Pancreas (tissue), 10 donors: Measurements from ENCODE around the gene PLIN1. TPM values are rescaled to one million over a fixed set of nuclear protein-coding genes. Genes with fewer than 3 reads are reported as not detected.

Source experiments
- ATAC-seq, 4 donors: fragments of 200-7000 bp; cut with Tn5 transposase; one replicate each; pipeline versions ENCODE4 v1.8.0 to v1.9.1; 2020; ENCODE audit warnings: mild to moderate bottlenecking in 4 of 4, moderate library complexity in 4 of 4
- DNase-seq, 6 donors: peaks; one replicate each; pipeline ENCODE4 v3.0.0-alpha.2; 2020
- FAIRE-seq: peaks from 2 replicates; lab custom pipeline; 2012; peaks lifted over from hg19 to GRCh38; lab: Jason Lieb, UNC
- H3K27ac ChIP-seq, 4 donors: fragments of 200-600 bp; sonication (generic); 1 replicate in 3 of 4; 2 replicates in 1 of 4; pipeline versions ENCODE4 v1.5.0 to v1.8.0; 2020
- H3K27me3 ChIP-seq, 4 donors: fragments of 200-600 bp; one replicate each; pipeline ENCODE4 v1.8.0; 2021
- H3K36me3 ChIP-seq, 3 donors: fragments of 200-600 bp; sonication (generic) in 1 of 3; one replicate each; pipeline versions ENCODE4 v1.5.0 to v1.8.0; 2020 to 2021
- H3K4me1 ChIP-seq, 3 donors: fragments of 200-600 bp; one replicate each; pipeline ENCODE4 v1.8.0; 2021
- H3K4me3 ChIP-seq, 4 donors: fragments of 200-600 bp; sonication (generic) in 2 of 4; one replicate each; pipeline versions ENCODE4 v1.5.0 to v1.8.0; 2020 to 2021
- H3K9me3 ChIP-seq, 4 donors: fragments of 200-600 bp; one replicate each; pipeline ENCODE4 v1.8.0; 2021
- WGBS, 2 donors: extraction: QIAGEN DNeasy Blood & Tissue Kit; methylation state at CpG; one replicate each; pipeline ENCODE4 v1.1.7; 2013; 5-methylcytosine and 5-hydroxymethylcytosine counted together
- intact Hi-C, 3 donors: fragments of 100-400 bp; cut with DNase I; formaldehyde crosslinking; loops; one replicate each; pipeline versions ENCODE4 v1.11.1 to v1.14.2; 2022
- polyA plus RNA-seq, 2 donors: library from polyadenylated mRNA; stranded (reverse); fragments of 200-250 nt; gene quantifications; one replicate each; pipeline ENCODE4 v1.2.3, GENCODE V29; 2013
- total RNA-seq, 6 donors: library from RNA; stranded (reverse); fragmentation: NEBNext Ultra II Directional in 4 of 6; extraction: Animal tissue kit (Norgen Biotek cat#: 25700) in 4 of 6; gene quantifications; one replicate each; pipeline versions ENCODE4 v1.2.1 to v1.2.4, GENCODE V29; 2021 to 2023
- TF ChIP-seq, protein P1 (sequence below), 4 donors: fragments of 200-600 bp; sonication (generic) in 3 of 4; IDR thresholded peaks; one replicate each; pipeline versions ENCODE4 v1.5.0 to v1.8.0; 2021; ENCODE audit warnings: antibody characterized with exemption in 4 of 4
- donor health status: healthy with polysubstance abuse.
- donor health status: DM: no; HTN: no; CAD: no; lungs with moderate emphysema.
- donor health status: DM: no; HTN: no; CAD: no.
- donor health status: control.
- donor health status: control.
- donor health status: Bipolar disorder and iron deficiency.
- donor health status: DM: yes; HTN: yes; CAD: no.
- donor health status: DM: no; HTN: no; CAD: no.
- donor health status: DM: no; HTN: no; CAD: no.
- donor health status: DM: yes; HTN: yes; CAD: no.

The PLIN1 gene
- total and polyA plus RNA-seq, 8 donors = 0.47 to 21.2 (median 3.2) TPM

DNA sequence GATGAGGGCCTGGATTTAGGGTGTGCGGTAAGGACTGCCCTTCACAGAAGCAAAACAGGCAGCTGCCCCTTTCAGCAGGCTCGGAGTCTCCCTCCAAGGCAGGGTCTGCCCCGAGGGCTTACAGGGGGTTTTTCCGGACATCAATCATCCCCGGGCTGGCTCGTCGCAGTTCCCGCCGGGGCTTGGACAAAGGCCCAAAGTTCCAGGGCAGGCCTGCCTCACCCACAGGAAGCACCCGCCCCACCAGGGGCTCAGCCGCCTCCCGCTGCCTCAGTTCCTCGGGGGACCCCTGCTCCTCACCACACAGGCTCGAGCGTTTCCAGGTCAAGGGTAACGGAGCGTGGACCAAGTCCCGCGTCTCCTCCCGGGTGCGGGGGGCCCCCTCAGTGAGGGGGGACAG lies 50.9 kb downstream of the PLIN1 start:
- Histone ChIP-seq H3K27ac (no peak overlapping the region), H3K36me3 (no peaks in the 10 kb centered on the region), H3K9me3 (no peaks in the 10 kb centered on the region), H3K4me1 (no peaks in the 10 kb centered on the region), H3K4me3 (no peak overlapping the region), H3K27me3 (no peaks in the 10 kb centered on the region)
- TF ChIP-seq, protein P1, sequence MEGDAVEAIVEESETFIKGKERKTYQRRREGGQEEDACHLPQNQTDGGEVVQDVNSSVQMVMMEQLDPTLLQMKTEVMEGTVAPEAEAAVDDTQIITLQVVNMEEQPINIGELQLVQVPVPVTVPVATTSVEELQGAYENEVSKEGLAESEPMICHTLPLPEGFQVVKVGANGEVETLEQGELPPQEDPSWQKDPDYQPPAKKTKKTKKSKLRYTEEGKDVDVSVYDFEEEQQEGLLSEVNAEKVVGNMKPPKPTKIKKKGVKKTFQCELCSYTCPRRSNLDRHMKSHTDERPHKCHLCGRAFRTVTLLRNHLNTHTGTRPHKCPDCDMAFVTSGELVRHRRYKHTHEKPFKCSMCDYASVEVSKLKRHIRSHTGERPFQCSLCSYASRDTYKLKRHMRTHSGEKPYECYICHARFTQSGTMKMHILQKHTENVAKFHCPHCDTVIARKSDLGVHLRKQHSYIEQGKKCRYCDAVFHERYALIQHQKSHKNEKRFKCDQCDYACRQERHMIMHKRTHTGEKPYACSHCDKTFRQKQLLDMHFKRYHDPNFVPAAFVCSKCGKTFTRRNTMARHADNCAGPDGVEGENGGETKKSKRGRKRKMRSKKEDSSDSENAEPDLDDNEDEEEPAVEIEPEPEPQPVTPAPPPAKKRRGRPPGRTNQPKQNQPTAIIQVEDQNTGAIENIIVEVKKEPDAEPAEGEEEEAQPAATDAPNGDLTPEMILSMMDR (IDR thresholded peaks at IDR 0.05) = no peak
- 88% methylated on average over 20 to 21 of the region's 21 CpGs for whole genome bisulfite sequencing, 2 donors
- FAIRE-seq (no peak), ATAC-seq (no peak), DNase-seq (no peak)
- intact Hi-C loops = no loop called here

DNA sequence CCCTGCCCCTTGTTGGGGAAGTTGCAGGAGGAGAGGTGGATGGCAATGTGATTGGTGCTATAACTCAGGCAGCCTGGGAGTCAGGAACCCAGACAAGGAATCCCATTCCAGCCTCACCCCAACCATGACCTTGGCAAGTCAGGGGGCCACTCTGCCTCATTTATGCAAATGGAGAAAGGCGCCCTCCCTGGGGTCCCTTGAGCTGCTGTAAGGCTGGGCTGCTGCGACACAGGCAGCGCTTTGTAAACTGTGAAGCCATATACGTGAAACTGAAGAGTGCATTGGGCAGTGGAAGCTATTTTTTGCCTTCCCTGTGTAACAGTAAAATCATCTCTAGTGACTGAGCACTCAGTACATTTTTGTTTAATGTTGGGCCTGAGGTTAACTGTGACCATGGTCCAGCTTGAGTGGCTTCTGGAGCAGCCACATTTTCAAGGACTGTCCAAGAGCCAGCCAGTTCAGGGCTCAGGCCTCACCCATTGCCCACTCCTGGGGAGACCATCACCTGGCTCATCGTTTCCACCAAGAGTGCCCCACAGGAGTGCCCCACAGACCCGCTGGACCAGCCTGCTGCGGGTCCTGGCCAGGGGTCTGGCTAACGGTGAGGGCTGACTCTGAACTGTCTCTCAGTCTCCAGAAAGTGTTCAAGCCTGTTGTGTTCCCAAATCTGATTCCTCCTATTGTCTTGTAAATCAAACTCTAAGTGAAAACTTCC lies 51.8 kb downstream of the PLIN1 start:
- no peak for FAIRE-seq
- DNase-seq = no peak
- no peaks in the 10 kb centered on the region for H3K9me3 ChIP-seq
- H3K27me3 ChIP-seq = no peaks in the 10 kb centered on the region
- no peaks in the 10 kb centered on the region for H3K36me3 ChIP-seq
- WGBS, 2 donors = 95% methylated on average over 8 of the region's 8 CpGs
- intact Hi-C loops = no loop called here
- H3K4me3 ChIP-seq = no peak overlapping the region
- TF ChIP-seq, protein P1 (IDR thresholded peaks at IDR 0.05) = no peak
- no peaks in the 10 kb centered on the region for H3K4me1 ChIP-seq
- no peak overlapping the region for H3K27ac ChIP-seq
- ATAC-seq = no peak

DNA sequence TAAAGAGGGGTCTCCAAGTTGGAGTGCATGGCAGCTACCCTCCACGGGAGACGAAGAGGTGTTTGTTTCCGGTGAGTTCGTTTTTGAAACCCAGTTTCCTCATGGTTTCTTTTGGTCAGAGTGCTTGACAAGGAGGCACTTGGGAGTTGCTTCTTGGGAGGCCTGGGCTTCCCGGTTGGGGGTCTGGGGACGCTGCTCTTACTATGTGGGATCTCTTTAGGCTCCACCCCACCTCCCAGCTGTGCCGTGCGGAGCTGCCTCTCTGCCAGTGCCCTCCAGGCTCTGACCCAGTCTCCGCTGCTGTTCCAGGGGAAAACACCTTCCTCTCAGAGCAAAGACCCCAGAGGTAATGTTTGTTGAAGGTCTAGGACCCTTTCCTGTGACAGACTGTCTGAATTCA lies 53.5 kb downstream of the PLIN1 start:
- 90 to 94% methylated on average over 9 of the region's 9 CpGs for WGBS, 2 donors

DNA sequence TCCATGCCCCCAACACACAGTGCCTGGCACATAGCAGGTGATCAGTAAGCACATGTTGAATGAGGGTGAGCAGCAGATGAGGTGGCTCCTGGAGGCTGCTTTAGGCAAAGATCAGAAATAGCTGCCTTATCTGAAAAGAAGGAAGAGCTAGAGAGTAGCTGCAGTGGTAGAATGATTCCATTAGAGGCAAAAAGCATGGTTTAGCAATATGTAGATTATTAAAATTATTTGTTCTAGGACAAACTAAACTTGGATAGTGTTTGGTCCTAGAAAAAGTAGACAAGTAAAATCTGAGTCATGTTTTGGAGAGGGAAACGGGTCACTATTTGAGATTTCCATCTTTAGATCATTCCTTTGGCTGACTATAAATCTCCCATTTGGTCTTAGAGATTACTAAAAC lies 56.0 kb downstream of the PLIN1 start:
- FAIRE-seq (no peak), DNase-seq (no peak), ATAC-seq (no peak)
- Histone ChIP-seq H3K4me3 (no peak overlapping the region), H3K27me3 (no peaks in the 10 kb centered on the region), H3K27ac (no peak overlapping the region), H3K4me1 (no peaks in the 10 kb centered on the region), H3K36me3 (no peaks in the 10 kb centered on the region), H3K9me3 (no peaks in the 10 kb centered on the region)
- TF ChIP-seq, protein P1 (IDR thresholded peaks at IDR 0.05) = no peak
- intact Hi-C loops = no loop called here
- 83 to 94% methylated on average over 1 of the region's 1 CpG for WGBS, 2 donors

More for the DNA sequence above, 53.5 kb downstream of the PLIN1 start:
- H3K4me3 ChIP-seq = no peak overlapping the region
- no peak for DNase-seq
- intact Hi-C loops = no loop called here
- no peak overlapping the region for H3K27ac ChIP-seq
- H3K36me3 ChIP-seq = no peaks in the 10 kb centered on the region
- no peaks in the 10 kb centered on the region for H3K9me3 ChIP-seq
- H3K27me3 ChIP-seq = no peaks in the 10 kb centered on the region
- TF ChIP-seq, protein P1 (IDR thresholded peaks at IDR 0.05) = no peak
- no peak for FAIRE-seq
- no peaks in the 10 kb centered on the region for H3K4me1 ChIP-seq
- no peak for ATAC-seq

DNA sequence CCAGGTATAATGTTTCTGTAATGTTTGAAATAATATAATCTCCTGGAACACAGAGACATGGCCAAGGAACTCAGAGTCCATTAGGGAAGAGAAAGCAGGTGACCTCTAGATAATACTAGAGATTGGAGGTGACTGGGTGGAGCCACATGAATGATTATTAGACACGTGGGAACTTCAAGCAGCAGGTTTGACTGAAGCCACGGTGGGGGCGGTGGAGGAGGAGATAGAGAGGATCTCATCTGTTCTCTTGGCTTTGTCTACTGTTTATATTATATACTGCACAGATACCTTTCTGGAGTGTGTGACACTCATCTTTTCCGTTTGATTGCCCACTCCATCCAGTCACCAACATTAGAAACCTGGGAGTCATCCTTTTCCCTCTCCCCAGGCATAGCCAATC lies 57.6 kb downstream of the PLIN1 start:
- DNase-seq (no peak), FAIRE-seq (no peak), ATAC-seq (no peak)
- no peaks in the 10 kb centered on the region for H3K36me3 ChIP-seq
- H3K4me1 ChIP-seq = no peaks in the 10 kb centered on the region
- H3K9me3 ChIP-seq = no peaks in the 10 kb centered on the region
- no peak overlapping the region for H3K27ac ChIP-seq
- 61 to 63% methylated on average over 4 of the region's 4 CpGs for WGBS, 2 donors
- intact Hi-C loops = no loop called here
- TF ChIP-seq, protein P1 (IDR thresholded peaks at IDR 0.05) = no peak
- no peaks in the 10 kb centered on the region for H3K27me3 ChIP-seq
- H3K4me3 ChIP-seq = no peak overlapping the region
